NCI-H146 treated with DMSO at 0.1 percent for 48 hours (cell line): ENCODE data around the gene EML6.

Experiments used
- DNase-seq: peaks from one replicate; lab custom pipeline; 2025; ENCODE audit not compliant: unreplicated experiment; lab: John Stamatoyannopoulos, UW

The EML6 gene

GRCh38 chr2:54940723-54941122, 217.3 kb downstream of the EML6 start:
- DNase-seq: no peak

GRCh38 chr2:54941248-54941984, 218.0 kb downstream of the EML6 start:
- no peak for DNase-seq

- DNase-seq: no peak
These were observed 218.9 kb downstream of the EML6 start for GRCh38 chr2:54942373-54942772.

GRCh38 chr2:54944724-54945326, 221.4 kb downstream of the EML6 start:
- DNase-seq: no peak

- no peak for DNase-seq
These were observed 222.1 kb downstream of the EML6 start for GRCh38 chr2:54945391-54946219.

- DNase-seq: no peak
These were observed 222.9 kb downstream of the EML6 start for GRCh38 chr2:54946220-54946805.

GRCh38 chr2:54947136-54947535, 223.7 kb downstream of the EML6 start:
- DNase-seq: no peak

GRCh38 chr2:54947646-54948045, 224.2 kb downstream of the EML6 start:
- DNase-seq: no peak

- DNase-seq: no peak
These were observed 224.7 kb downstream of the EML6 start for GRCh38 chr2:54948120-54948519.

- DNase-seq: no peak
These were observed 226.0 kb downstream of the EML6 start for GRCh38 chr2:54949431-54949830.

- no peak for DNase-seq
These were observed 227.3 kb downstream of the EML6 start for GRCh38 chr2:54950811-54951210.

GRCh38 chr2:54952425-54952824, 229.0 kb downstream of the EML6 start:
- no peak for DNase-seq

GRCh38 chr2:54952978-54953456, 229.6 kb downstream of the EML6 start:
- no peak for DNase-seq

- DNase-seq: no peak
These were observed 230.7 kb downstream of the EML6 start for GRCh38 chr2:54954158-54954557.

- DNase-seq: no peak
These were observed 231.4 kb downstream of the EML6 start for GRCh38 chr2:54954705-54955357.

- DNase-seq: no peak
These were observed 232.1 kb downstream of the EML6 start for GRCh38 chr2:54955358-54956110.

GRCh38 chr2:54956111-54956627, 232.7 kb downstream of the EML6 start:
- no peak for DNase-seq

- no peak for DNase-seq
These were observed 234.0 kb downstream of the EML6 start for GRCh38 chr2:54957321-54957999.

- no peak for DNase-seq
These were observed 235.4 kb downstream of the EML6 start for GRCh38 chr2:54958717-54959371.
